GM20431 (cell line): ENCODE data around the gene FBXO41.

ENCODE experiments used
- in situ Hi-C: fragments of 300-500 bp; cut with MseI, MboI; formaldehyde crosslinking; loops from one replicate; pipeline ENCODE4 v1.15.0; 2020; ENCODE audit warnings: low sequenced_read_pairs; ENCODE audit not compliant: unreplicated experiment

FBXO41 gene

GRCh38 chr2:73218298-73218697 is 66.0 kb downstream of the FBXO41 start:
- in situ Hi-C loops: no loop called here

DNA sequence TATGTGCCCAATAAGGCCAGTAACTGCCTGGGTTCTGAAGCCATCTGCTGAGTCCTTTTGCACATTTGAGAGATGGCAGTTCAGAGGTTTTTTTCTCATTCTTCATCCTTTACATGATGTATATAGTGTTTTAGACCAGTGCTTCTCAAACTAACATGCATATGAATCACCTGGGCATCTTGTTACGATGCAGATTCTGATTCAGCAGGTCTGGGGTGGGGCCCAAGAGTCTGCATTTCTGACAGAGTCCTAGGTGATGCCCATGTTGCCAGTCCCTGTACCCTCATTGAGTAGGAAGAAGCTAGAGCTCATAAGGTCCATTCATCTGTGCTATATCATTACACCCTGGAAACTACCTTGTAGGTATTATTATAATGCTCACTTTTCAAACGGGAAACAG is 66.5 kb downstream of the FBXO41 start:
- in situ Hi-C loops: no loop called here

DNA sequence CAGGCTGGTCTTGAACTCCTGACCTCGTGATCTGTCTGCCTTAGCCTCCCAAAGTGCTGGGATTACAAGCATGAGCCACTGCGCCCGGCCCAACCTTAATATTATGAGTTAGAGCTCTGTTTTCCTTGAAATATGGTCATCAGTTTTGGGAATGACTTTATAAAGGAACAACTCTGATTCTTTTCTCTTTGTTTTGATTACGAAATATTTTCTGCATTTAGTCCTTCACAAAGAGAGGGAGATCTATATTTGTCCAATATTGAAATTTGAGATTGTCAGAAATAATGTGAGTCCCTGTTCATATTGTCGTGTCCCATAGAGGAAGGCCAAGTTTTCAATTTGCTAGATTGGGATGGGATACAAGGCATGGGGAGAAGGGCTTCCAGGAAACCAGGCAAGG is 67.1 kb downstream of the FBXO41 start:
- in situ Hi-C loops: no loop called here

DNA sequence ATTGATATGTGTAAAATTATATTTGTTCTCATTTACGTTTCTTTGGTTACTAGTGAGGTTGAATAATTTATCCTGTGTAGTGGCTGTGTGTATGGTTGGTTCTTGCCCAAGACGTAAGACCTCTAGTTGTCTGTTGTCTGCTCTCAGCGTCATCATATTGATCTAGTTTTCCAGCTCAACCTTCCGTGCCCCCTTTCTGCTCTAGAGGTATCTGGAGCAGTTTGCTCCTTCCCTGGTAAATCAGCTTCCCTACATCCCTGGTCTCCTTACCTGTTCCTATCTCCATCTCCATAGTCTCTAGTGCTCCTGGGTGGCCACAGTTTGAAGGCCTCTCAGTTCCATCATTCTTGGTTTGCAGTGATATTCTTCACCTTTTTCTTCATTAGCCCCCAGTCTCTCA is 69.0 kb downstream of the FBXO41 start:
- in situ Hi-C loops: no loop called here

- in situ Hi-C loops: no loop called here
Measured at GRCh38 chr2:73214120-73215035, 69.9 kb downstream of the FBXO41 start, which contains the start of gene SMYD5. TSS of gene SMYD5 (plus strand) at chr2:73214245. CDS start at chr2:73214267, 22 bp downstream.

GRCh38 chr2:73212448-73213176 is 71.7 kb downstream of the FBXO41 start:
- in situ Hi-C loops: no loop called here

GRCh38 chr2:73212098-73212447 is 72.2 kb downstream of the FBXO41 start:
- in situ Hi-C loops: no loop called here

GRCh38 chr2:73210696-73211095 is 73.6 kb downstream of the FBXO41 start:
- in situ Hi-C loops: no loop called here

- in situ Hi-C loops: no loop called here
Measured at GRCh38 chr2:73210019-73210418, 74.3 kb downstream of the FBXO41 start.

DNA sequence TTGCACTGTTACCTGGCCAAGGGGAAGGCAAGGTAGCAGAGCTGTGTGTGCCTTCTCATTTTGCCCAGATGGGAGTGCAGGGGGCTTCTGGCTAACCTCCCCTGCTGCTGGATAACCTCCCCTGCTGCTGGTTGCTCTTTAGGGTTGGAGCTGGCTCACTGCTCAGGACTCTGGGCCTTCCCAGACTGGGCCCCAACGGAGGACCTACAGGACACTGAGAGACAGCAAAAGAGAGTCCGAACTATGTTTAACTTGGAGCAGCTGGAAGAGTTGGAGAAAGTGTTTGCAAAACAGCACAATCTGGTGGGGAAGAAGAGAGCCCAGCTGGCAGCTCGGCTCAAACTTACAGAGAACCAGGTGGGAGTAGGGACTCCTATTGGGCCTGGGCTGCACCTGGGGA is 76.0 kb downstream of the FBXO41 start:
- in situ Hi-C loops: no loop called here

DNA sequence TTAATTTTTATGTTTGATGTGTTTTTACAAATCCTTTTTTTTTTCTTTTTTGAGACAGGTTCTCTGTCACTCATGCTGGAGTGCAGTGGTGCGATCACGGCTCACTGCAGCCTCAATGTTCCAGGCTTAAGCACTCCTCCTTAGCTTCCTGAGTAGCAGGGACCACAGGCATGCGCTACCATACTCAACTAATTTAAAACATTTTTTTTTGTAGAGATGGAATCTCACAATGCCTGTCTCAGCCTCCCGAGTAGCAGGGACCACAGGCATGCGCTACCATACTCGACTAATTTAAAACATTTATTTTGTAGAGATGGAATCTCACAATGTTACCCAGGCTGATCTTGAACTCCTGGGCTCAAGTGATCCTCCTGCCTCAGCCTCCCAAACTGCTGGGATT is 78.7 kb downstream of the FBXO41 start:
- in situ Hi-C loops: no loop called here
